NOMO-1 treated with dmso at 0.1 percent for 144 hours (cell line): ENCODE data around the gene LMO7.
"Not testable (repeated sequence)": the region's sequence is repeated elsewhere in the genome, so short reads cannot be mapped to it uniquely, and the experiment has no call there.

Experiments
- DNase-seq: peaks from one replicate; lab custom pipeline; 2025; ENCODE audit not compliant: unreplicated experiment; lab: John Stamatoyannopoulos, UW

The LMO7 gene

DNA sequence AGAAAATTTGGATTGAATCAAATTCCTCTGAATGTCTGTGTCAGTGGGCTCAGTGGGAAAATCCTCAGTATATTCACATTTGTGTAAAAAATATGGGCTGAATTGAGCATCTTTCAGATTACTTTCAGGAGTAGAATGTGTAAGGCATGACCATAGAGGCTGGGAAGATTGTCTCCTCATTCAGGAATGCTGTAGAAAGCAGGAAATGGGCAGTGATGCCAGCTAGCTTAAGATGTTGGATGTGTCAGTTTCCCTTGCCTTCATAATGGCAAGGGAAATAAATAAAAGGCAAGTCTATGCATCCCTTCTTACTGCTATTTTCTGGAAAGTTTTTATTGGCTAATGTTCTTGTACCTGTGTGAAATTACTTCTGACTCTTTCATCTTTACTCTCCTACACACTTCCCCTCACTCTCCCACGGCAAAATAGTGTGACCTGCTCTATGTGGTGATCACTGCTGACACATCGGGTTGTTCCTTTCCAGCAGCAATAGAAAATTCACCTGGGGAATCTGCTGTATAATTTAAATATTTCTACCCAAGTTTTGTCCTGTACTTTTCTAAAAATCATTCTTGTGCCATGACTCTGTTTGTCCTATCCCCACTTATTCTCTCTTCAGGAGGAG is 103.2 kb downstream of the LMO7 start:
- no peak for DNase-seq

DNA sequence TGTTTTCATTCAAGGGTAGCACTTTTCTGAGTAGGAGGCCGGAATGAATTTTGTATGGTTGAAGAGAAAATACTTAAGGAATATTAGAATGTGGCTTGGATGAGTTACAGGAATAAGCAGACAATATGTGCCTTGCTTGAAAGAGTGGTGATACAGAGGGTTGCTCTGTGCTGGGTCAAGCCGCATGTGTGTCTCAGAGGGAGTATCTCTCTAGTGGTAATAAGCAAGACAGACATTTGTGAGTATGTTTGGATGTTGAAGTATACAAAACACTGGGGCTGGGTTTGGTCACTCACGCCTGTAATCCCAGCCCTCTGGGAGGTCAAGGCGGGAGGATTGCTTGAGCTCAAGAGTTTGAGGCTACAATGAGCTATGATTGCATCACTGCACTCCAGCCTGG is 103.9 kb downstream of the LMO7 start:
- no peak for DNase-seq

DNA sequence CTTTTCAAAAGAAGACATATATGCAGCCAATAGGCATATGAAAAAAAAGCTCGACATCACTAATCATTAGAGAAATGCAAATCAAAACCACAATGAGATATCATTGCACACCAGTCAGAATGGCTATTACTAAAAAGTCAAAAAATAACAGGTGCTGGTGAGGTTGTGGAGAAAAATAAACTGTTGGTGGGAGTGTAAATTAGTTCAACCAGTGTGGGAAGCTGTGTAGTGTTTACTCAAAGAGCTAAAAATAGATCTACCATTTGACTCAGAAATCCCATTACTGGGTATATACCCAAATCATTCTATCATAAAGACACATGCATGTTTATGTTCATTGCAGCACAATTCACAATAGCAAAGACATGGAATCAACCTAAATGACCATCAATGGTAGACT is 106.9 kb downstream of the LMO7 start:
- not testable (repeated sequence) for DNase-seq

DNA sequence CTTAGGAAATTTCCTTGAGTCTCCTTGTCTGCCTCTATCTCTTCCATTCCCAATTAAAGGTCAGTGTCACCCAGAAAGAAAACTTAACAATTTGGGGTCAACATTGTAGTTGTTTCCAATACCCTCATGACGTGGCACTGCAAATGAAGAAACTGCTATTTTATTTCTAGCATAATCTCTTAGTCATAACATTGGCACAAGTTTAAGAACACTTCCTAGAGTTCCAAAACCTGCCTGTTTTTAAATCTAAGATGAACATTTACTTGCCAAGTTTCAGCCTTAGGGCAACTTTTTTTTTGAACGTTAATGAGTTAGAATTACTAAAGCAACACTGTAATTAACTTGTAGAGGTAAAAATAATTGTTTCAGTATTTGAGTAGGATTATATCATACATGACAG is 108.0 kb downstream of the LMO7 start:
- no peak for DNase-seq

DNA sequence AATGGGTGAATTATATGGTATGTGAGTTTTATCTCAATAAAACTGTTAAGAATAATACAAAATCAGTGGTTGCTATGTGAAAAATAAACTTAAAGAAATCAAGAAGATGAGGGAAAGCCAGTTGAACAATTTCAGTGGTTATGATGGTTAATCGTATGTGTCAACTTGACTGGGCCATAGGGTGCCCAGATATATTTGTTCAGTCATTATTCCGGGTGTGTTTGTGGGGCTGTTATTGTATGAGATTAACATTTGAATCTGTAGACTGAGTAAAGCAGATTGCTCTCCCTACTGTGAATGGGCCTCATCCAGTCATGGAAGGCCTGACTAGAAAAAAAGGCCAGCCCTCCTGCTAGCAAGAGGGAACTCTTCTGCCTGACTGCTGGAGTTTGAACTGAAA is 109.3 kb downstream of the LMO7 start:
- no peak for DNase-seq

DNA sequence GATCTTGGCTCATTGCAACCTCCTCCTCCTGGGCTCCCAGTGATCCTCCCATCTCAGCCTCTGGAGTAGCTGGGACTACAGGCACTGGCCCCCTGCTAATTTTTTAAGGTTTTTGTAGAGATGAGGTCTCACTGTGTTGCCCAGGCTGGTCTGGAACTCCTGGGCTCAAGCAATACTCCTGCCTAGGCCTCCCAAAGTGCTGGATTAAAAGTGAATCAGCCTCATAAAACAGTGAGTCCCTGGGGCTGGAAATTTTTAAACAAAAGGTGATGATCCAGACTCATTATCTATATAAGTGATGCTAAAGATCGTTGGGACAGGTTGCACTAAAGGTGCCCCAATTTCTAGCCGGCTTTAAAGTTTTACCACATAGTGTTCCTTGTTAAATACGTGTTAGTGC is 112.7 kb downstream of the LMO7 start:
- DNase-seq = no peak

DNA sequence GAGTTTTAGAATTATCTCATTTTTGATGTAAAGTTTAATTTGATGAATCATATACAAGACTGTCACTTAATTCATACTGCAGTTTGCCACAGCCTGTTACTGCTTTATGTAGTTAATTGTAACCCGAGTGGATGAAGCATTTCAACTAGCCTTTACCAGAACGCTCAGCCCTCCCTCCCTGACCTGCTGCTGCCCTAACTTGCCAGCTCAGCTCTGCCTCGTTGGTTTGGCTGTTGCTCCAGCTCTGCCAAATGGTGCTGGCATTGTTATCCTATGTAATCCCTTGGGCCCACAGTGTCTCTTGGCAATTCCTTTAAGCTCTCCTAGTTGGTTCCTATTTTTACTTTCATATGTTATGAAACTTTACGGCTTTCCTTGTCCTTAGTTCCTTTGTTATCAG is 113.3 kb downstream of the LMO7 start:
- DNase-seq = no peak

DNA sequence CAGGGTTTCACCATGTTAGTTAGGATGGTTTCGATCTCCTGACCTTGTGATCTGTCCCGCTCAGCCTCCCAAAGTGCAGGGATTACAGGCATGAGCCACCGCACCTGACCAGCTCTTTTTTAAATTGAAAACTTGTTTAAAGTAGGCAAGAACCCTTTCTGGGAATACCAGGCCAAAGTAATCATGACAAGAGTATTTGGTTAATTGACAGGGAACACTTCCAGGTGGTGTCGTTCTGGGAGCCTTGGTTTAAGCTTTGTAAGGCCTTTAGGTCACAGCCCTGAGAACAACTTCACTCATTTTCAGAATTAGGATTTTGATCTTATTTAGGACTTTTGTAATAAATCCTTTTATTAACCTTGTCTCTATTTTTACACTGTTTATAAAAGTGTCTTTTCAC is 115.2 kb downstream of the LMO7 start:
- no peak for DNase-seq

DNA sequence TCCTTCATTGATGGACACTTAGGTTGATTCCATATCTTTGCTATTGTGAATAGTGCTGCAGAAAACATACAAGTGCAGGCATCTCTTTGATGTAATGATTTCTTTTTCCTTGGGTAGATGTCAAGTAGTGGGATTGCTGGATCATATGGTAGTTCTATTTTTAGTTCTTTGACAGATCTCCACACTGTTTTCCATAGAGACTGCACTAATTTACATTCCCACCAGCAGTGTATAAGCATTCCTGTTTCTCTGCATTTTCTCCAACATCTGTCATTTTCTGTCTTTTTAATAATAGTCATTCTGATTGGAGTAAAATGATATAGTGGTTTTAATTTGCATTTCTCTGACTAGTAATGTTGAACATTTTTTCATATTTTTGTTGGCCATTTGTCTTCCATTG is 116.7 kb downstream of the LMO7 start:
- DNase-seq = no peak

DNA sequence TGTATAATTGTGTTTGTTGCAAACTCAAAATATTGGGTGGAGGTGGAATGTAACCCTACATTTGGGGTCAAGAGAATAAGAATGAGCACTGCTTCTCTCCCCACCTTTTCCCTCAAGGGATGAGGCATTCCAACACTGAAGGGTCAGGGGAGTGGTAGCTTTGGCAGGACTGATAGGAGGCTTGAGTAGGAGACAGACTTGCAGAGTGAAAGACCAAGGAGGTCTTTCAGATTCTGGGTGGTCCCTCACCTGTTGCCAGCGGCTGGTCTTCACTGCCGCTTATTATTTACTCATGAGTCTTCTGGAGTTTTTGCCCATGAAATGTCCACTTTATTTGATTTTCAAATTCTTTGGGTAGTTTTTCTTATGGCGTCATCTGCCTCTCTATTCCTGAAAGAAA is 118.8 kb downstream of the LMO7 start:
- no peak for DNase-seq

DNA sequence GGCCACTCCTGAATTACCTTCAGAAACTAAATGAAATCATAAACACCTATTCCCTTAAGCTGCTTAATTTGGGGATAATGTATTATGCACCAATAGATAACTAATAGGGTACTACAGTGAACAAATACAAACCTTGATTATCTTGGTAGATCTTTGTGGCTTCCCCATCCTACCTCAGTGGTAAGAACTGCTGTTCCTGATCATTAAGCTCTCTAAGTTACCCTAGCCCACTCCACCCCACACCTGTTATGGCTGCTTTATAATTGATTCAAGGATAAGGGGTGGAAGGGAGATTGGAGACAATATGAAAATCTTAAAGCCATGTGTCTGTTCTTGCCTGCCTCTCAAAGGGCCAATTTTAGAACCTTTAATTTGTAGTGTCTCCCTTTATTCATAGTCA is 121.2 kb downstream of the LMO7 start:
- DNase-seq = no peak

DNA sequence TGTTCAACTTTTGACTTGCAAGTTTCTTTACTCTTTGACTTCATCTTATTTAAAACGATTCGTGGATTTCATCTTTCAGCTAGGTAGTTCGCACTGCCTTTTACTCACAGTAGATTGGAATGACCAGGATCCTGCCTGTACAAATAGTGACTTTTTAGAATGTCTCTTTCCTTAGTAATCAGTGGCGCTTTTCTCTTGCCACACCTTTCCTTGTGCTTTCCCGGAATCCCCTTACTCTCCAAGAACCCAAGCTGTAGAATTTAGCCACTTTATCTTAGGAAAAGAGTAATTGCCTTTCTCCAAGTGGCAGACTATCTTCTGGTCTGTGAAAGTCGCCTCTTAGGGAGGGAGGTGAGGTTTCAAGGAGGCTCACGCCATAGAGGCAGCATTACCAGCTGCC is 123.4 kb downstream of the LMO7 start:
- no peak for DNase-seq

DNA sequence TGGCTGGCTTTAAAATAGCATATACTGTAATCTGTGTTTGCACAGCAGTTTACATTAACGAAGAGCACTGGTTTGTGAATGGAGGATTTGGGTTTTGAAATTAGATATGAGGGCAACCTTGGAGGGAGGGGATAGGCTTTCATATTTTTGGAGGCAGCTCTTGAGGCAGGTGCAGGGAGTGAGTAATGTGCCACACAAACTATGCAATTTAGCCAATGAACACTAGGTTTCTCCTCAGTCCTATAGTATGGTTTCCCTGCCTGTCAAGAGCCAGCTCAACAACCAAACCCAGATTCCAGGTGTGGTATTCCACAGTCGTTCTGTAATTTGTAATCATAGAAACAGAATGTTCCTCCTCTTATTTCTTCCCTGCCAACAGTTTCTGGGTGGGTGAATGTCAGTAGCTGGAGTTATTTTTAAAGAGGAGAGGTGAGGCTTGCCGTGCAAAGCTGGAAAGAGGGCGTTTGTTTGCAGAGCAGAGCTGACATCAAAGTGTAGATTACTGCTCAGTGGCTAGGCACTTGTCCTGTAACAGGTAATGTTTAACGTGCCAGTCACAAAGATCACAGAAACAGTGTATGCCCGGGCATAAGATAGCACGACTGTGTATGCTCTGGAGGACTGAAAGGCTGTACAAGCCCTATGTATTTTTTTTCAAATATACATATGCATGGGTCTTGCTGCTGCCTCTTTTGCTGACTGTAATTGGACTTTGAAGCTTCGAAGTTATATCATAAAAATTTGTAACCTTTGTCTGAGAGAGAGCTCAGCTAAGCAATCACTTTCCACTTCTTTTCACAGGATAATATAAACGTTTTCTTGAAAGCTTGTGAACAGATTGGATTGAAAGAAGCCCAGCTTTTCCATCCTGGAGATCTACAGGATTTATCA is 124.2 kb downstream of the LMO7 start:
- no peak for DNase-seq

DNA sequence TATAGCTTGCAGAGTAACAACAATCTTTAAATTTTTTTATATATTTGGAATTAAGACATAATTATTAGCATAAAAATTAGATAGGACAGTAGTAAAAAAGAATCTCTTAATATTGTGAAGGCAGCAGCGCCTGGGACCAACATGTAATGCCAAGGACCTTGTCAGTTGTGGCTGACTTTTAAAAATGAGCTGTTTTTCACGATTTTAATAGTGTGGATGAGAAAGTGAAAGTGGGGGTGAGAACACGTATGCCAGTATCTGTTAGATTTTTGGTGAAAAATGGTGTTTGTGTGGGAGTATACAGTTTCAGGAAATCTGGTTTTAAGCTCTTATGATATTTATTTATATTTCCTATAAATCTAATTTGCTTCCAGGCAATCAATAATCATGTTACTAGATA is 125.2 kb downstream of the LMO7 start:
- no peak for DNase-seq

DNA sequence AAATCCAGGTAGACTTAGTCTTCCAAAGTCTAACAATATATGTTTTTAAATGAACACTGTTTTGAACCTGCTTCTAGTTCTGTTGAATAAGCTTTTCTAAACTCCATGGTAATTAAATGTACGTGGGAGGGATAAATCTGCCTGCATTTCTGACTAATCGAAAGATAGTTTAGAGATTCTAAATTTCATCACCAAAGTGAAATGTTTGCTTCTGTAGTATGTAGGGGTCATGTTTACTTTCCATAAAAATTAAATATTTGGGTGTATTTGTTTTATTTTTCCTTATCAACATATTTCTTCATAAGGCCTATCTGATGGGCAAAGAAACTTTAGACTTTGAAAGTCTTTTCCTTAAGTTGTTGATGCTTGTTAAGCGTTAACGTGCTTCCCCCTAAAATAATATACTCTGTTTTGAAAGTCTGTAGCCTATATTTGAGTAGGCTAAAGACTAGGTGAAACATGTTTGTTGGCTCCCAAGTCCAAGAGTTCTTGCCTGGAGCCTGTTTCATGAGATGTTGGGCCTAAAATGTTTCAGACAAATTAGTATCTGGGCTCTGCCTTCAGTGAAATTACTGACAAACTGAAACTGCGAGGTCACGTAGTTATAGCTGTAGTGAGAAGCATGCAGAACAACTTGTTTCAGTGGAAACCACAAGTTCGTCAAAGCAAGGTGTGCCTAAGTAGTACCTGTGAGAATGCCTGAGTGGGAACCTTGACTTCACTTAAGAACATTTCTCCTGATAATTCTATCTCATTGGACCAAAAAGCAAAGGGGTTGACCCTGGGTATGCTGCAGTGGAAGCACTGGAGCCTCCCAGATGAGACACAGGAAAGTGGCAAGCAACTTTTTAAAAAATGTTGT is 126.2 kb downstream of the LMO7 start:
- no peak for DNase-seq

DNA sequence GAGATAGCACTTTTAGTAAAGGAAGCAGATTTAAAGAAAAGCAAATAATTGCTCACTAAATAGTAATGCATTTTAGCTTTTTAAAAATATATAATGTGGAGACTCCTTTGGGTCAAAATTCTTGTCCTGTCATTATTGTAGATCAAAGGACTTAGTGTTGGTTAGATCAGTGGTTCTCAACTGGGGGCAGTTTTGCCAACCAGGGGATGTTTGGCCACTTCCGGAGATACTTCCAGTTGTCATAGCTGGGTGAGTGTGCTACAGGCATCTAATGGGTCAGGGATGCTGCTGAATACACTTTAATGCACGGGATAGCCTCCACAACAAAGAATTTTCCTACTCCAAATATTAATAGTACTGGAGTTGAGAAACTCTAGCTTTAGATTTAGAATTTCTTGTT is 126.8 kb downstream of the LMO7 start:
- no peak for DNase-seq

DNA sequence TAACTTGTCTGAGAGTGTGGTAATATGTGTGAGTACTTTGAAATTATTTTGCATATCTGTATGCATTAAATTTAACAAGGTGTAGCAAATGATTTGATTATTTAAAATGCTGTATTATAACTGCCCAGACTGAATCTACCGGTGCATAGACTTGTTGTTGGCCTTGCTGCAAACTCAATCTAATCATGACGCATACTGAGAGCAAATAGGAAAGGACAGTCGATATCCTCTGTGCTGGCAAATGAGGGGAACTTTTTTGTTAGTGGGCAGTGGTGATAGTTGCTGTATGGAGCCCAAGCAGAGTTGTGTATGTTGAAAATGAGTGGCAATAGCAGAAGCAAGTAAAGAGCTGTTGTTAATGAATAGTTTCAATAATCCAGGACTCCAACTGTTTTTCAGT is 127.4 kb downstream of the LMO7 start:
- DNase-seq = no peak

DNA sequence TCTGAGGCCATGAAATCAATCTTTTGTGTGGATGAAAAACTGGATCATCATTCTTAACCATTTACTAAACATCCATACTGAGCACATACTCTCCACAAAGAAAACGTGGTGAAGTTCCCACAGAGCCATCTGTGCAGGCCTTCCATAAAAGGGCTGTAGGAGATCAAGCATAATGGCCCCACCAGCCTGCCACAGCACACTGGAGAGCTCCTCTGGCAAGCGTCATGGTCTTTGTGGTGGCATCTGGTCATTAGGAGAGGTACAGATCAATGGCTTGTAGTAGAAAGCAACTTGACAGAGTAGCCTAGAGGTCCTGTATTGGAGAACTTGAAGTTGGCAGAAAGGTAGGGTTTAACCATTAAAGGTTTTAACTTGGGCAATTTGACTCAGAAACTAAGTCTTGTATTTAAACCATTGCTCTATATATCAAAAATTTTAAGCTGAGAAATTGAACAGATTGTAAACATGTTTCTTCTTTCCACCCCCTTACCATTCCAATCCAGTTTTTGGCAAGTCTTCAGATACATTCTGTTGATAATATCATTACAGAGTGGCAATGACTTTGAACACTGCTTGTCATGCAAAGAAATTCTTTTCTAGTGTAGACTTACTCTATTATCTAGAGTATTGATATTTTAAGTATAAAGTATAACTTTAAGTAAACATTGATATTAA is 128.3 kb downstream of the LMO7 start:
- no peak for DNase-seq

DNA sequence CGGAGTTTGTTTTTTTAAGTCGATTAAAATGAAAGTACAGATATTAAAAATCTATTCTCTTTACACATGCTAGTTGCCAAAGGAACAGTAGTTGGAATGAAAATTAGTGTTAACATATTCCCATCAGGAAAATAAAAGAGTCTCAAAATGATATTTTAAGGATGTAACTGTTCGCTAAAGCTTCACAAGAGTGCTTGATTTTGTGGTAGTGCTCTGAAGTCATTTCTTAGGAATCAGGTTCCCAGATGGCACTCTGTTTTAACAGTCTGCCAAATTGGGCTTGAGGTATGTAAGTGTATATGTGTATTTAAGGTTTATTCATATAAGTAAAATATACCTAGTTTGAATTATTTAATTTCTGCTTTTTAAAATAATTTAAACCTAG is 128.8 kb downstream of the LMO7 start:
- no peak for DNase-seq

DNA sequence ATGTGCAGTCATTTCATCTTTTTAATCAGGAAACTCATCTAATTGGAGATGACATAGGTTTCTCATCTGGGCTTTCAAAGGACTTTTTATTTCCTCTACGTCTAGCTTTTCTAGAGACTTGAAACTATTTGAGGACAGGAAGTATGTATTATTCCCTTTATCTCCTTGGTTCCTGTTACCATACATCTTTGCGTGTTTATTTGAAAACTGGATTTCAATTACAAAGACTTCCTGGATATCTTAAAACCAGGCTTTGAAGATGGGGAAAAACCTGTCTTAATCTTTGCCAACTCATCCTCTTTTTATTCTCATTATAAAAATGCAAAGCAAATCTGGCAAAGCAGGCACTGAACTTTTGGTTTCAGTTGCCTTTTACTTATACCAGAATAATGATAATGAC is 130.5 kb downstream of the LMO7 start:
- DNase-seq = no peak

DNA sequence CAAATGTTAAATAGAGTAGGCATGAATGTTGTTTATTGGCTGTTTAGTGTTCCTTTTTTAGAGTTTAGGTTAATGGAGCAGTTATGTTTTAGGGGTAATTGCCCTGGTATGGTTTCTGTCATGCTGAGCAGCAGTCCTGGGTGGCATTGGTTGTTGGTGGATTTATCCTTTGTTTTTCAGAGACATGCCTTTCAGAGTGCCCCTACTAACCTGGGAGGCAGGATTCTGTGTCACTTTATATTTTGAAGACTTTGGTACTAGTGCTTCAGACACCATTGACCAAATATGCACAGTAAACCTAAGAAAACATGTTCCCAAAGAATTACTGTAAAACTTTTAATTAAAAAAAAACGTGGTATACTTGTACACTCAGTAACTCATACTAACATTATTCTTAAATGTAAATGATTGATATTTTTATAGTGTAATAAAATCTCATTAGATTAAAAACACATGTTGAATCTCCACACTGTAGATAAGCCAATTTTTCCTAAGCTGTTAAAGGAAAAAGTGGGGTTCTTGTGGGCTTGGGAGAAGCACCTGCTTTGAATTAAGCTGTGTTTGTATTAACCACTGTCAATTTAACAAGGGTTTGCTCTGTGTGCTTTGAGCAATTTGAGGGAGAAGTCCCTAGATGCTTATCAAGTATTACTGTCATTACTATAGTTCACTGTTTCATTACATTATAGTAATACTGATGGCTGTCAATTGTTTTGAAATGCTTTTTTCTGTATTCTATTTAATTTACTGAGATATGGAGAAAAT is 133.2 kb downstream of the LMO7 start:
- DNase-seq = no peak
